Measurements from ENCODE around the gene SORBS2. TPM values are rescaled to one million over a fixed set of nuclear protein-coding genes. Genes with fewer than 3 reads are reported as not detected.
A peak's percentile ranks its signal among the peaks of the same experiment; 100 is the strongest.

Gene SORBS2
- total RNA-seq, 1 experiment from 2014 or later: 8.4 TPM

GRCh38 chr4:185792384-185793115 is 19.4 kb downstream of the SORBS2 start:
- DNase-seq (ENCODE audit: low read depth, low spot score): no peak
- intact Hi-C loops (cut with micrococcal nuclease; ENCODE audit: unreplicated experiment) (no loop called here), in situ Hi-C loops (cut with HindIII; ENCODE audit: low pct_unique_long_range_greater_than_20kb, low sequenced_read_pairs) (no loop called here)

GRCh38 chr4:185787926-185788679 is 23.9 kb downstream of the SORBS2 start:
- ChIA-PET CTCF (no interaction called here), POLR2A (no interaction called here)

More at GRCh38 chr4:185792384-185793115, 19.4 kb downstream of the SORBS2 start:
- no peak for TF ChIP-seq SIN3A (IDR thresholded peaks at IDR 0.05; ENCODE audit: borderline replicate concordance, insufficient read depth, low read depth, low read length)
- TF ChIP-seq, protein P1, sequence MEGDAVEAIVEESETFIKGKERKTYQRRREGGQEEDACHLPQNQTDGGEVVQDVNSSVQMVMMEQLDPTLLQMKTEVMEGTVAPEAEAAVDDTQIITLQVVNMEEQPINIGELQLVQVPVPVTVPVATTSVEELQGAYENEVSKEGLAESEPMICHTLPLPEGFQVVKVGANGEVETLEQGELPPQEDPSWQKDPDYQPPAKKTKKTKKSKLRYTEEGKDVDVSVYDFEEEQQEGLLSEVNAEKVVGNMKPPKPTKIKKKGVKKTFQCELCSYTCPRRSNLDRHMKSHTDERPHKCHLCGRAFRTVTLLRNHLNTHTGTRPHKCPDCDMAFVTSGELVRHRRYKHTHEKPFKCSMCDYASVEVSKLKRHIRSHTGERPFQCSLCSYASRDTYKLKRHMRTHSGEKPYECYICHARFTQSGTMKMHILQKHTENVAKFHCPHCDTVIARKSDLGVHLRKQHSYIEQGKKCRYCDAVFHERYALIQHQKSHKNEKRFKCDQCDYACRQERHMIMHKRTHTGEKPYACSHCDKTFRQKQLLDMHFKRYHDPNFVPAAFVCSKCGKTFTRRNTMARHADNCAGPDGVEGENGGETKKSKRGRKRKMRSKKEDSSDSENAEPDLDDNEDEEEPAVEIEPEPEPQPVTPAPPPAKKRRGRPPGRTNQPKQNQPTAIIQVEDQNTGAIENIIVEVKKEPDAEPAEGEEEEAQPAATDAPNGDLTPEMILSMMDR (IDR thresholded peaks at IDR 0.05): no peak
- H3K4me1 ChIP-seq (ENCODE audit: control insufficient read depth, insufficient read depth, low read length): peaks cover 9% of the 10 kb centered on the region
- no TSS peak for BruUV-seq (replicated peaks)
- no peaks in the 10 kb centered on the region for H3K36me3 ChIP-seq (ENCODE audit: control insufficient read depth, insufficient read depth, low read length)
- H3K27me3 ChIP-seq (ENCODE audit: control insufficient read depth, insufficient read depth, low read length): no peaks in the 10 kb centered on the region
- CTCF ChIA-PET: no interaction called here
- POLR2A ChIA-PET: no interaction called here
- ATAC-seq: peak; percentile 80
- H3K9me3 ChIP-seq (ENCODE audit: control insufficient read depth, insufficient read depth, low read depth, low read length): no peaks in the 10 kb centered on the region
- peak overlapping the region; percentile 34; the same call in 1 of the 2 replicates for H3K27ac ChIP-seq (ENCODE audit: low read length)
- H3K4me3 ChIP-seq (ENCODE audit: low read depth in 2 of 2, low read length in 2 of 2): no peak overlapping the region

More at GRCh38 chr4:185787926-185788679, 23.9 kb downstream of the SORBS2 start:
- BruUV-seq (replicated peaks): no TSS peak
- no peak for ATAC-seq
- Histone ChIP-seq H3K4me1 (ENCODE audit: control insufficient read depth, insufficient read depth, low read length) (peaks cover 7% of the 10 kb centered on the region), H3K27ac (ENCODE audit: low read length) (no peak overlapping the region), H3K4me3 (ENCODE audit: low read depth in 2 of 2, low read length in 2 of 2) (no peak overlapping the region), H3K9me3 (ENCODE audit: control insufficient read depth, insufficient read depth, low read depth, low read length) (no peaks in the 10 kb centered on the region), H3K36me3 (ENCODE audit: control insufficient read depth, insufficient read depth, low read length) (no peaks in the 10 kb centered on the region), H3K27me3 (ENCODE audit: control insufficient read depth, insufficient read depth, low read length) (no peaks in the 10 kb centered on the region)
- in situ Hi-C loops (cut with HindIII; ENCODE audit: low pct_unique_long_range_greater_than_20kb, low sequenced_read_pairs) (no loop called here), intact Hi-C loops (cut with micrococcal nuclease; ENCODE audit: unreplicated experiment) (no loop called here)
- no peak for DNase-seq (ENCODE audit: low read depth, low spot score)
- TF ChIP-seq, protein P1 (IDR thresholded peaks at IDR 0.05): no peak
- TF ChIP-seq SIN3A (IDR thresholded peaks at IDR 0.05; ENCODE audit: borderline replicate concordance, insufficient read depth, low read depth, low read length) (no peak), POLR2AphosphoS5 (IDR thresholded peaks at IDR 0.05; ENCODE audit: low read depth, low read length) (no peak), TCF7L2 (IDR thresholded peaks at IDR 0.05; ENCODE audit: low read depth, low read length) (no peak), REST (IDR thresholded peaks at IDR 0.05; ENCODE audit: insufficient read depth in 1 of 2, low read depth in 2 of 2, low read length in 1 of 2) (no peak)
